ENCODE results near the gene CDK18.
"Not testable (repeated sequence)": the region's sequence is repeated elsewhere in the genome, so short reads cannot be mapped to it uniquely, and the experiment has no call there.

Gene CDK18

GRCh38 chr1:205481629-205482151, 22.8 kb upstream of the CDK18 start:
- DNase-seq, result no peak

- DNase-seq, result not testable (repeated sequence)
These were observed 21.9 kb upstream of the CDK18 start for GRCh38 chr1:205482587-205482986.

- no peak for DNase-seq
These were observed 21.1 kb upstream of the CDK18 start for GRCh38 chr1:205483372-205483771.

GRCh38 chr1:205484985-205485967, 19.2 kb upstream of the CDK18 start:
- peak; percentile 50 for DNase-seq

- no peak for DNase-seq
These were observed 18.2 kb upstream of the CDK18 start for GRCh38 chr1:205486258-205486657.

GRCh38 chr1:205488074-205488723, 16.3 kb upstream of the CDK18 start:
- peak; percentile 17 for DNase-seq

- DNase-seq, result no peak
These were observed 12.7 kb upstream of the CDK18 start for GRCh38 chr1:205491794-205492193.

- DNase-seq, result no peak
These were observed 12.2 kb upstream of the CDK18 start for GRCh38 chr1:205492201-205492667.

GRCh38 chr1:205492774-205493173, 11.7 kb upstream of the CDK18 start:
- no peak for DNase-seq

GRCh38 chr1:205493241-205494085, 11.0 kb upstream of the CDK18 start:
- no peak for DNase-seq

GRCh38 chr1:205494115-205494514, 10.4 kb upstream of the CDK18 start:
- no peak for DNase-seq

GRCh38 chr1:205495237-205495823, 9.1 kb upstream of the CDK18 start:
- no peak for DNase-seq

GRCh38 chr1:205496661-205497060, 7.8 kb upstream of the CDK18 start:
- no peak for DNase-seq

- no peak for DNase-seq
These were observed 7.1 kb upstream of the CDK18 start for GRCh38 chr1:205497351-205497750.

- no peak for DNase-seq
These were observed 4.7 kb upstream of the CDK18 start for GRCh38 chr1:205499789-205500188.

GRCh38 chr1:205500240-205501233, 3.9 kb upstream of the CDK18 start:
- DNase-seq, result no peak

GRCh38 chr1:205502111-205502810, 2.2 kb upstream of the CDK18 start:
- DNase-seq, result no peak

GRCh38 chr1:205502992-205503391, 1.5 kb upstream of the CDK18 start:
- DNase-seq, result no peak

GRCh38 chr1:205505076-205505729, 734 bp downstream of the CDK18 start:
- DNase-seq, result no peak

GRCh38 chr1:205505791-205506190, 1.3 kb downstream of the CDK18 start:
- DNase-seq, result no peak

Data from stimulated activated CD4-positive, alpha-beta T cell treated with anti-CD3 and anti-CD28 coated beads, Interleukin-12 subunit alpha, Interleukin-12 subunit beta, amount 100 ng/mL, for 4 hours (primary cell).